Activated CD8-positive, alpha-beta memory T cell treated with anti-CD3 and anti-CD28 coated beads, Interleukin-2, amount 50 U/mL, for 1 hour (primary cell): Measurements from ENCODE around the gene PRLR.
"Not testable (repeated sequence)": the region's sequence is repeated elsewhere in the genome, so short reads cannot be mapped to it uniquely, and the experiment has no call there.

Experiments used
- DNase-seq: peaks from one replicate; pipeline ENCODE4 v3.0.0-alpha.2; 2020; ENCODE audit errors: extremely low read depth

The PRLR gene

DNA sequence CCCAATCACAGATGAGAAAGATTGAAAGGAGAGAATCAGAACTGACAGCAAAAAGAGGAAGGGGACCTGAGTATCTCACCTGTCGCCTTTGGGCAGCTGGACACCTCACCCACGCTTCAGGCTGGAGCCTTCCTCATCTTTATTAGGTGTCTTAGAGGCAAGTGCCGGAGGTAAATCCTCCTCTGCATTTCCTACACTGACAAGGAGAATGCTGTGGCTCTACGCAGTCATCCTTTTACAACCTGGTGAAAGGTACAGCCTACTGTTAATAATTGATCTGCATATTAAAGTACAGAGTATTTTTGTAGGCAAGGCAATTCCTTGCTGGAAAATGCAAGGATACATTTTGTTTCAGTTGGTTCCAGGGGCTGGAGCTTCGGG lies 34.8 kb downstream of the PRLR start:
- no peak for DNase-seq

DNA sequence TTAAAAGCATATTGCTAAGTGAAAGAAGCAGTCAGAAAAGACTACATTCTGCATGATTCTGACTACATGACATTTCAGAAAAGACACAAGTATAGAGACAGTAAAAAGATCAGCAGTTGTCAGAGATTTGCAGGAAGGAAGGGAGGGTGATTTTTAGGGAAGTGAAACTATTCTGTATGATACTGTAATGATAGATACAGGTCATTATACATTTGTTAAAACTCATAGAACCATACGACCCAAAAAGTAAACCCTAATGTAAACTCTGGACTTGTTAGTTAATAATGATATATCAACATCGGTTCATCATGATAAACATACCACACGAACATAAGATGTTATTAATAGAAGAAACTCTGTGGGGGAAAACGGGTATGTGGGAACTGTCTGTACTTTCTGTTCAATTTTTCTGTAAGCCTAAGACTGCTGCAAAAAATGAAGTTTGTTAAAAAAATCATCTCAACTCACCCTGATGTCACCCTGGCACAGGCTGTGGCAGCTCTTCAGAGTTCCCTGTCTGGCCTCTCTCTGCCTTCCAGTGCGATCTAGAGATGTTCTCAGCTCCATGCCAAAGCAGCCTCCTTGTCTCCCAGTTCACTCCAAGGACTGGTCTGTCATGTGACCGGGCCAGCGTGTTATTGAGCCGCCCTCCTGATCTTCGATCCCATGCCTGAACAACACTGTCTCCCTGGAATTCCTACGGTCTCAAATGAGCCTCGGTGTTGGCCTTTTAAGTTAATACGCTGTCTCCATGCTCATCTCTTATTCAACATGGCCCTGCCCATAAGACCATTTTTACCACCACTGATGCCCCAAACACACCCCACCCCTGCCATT lies 35.4 kb downstream of the PRLR start:
- DNase-seq: no peak

DNA sequence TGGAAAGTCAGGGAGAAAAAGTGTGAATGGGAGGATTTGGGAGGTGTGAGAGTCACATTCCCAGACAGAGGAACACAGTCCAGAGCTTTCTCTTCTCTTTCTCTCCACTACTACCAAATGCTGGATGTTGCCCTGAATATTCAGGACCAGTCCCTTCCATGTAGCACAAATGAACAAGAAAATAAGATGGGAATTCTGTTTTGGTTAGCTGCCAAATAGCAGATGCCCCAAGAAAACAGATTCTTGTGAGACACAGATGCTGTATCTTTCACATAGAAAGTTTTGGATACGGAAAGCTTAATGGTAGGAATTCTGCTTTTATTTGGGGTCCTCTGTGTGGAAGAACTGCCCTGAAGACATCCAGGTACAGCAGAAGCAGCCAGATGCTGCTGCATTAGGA lies 37.8 kb downstream of the PRLR start:
- DNase-seq: no peak

DNA sequence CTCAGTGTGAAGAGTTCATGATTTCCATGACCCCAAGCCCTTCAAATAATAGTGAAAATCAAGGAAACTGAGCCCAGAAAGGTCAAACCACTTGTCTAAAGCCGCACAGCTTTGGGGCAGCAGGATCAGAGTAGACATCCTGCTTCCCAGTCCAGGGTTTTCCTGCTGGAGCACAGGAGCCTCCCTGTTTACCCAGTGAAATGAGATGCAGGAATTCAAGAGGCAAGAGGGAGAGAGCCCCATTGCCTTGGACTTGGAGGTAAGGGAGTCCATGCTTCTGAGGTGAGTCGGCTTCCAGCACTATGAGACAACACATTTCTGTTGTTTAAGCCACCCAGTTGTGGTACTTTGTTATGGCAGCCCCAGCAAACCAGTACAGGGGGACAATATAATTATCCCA lies 40.5 kb downstream of the PRLR start:
- not testable (repeated sequence) for DNase-seq

DNA sequence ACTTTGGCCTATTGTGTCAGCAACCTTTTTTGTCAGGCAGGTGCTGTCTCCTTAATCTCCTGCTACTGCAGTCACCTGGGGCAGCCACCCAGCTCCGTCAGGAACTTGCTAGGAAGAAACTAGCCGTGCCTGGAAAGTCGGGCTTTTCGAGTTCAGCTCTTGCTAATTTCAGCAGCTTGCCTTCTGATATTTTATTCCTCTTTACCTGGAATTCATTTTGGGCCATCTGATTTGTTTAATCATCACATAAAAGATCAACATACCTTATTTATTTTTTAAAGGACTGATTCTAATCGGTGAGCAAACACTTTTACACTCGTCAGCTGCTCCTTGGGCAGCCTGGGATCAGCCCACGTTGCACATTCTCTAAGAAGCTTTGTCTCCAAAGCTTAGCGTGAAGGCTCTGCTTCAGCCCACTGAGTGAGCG lies 42.2 kb downstream of the PRLR start:
- DNase-seq: no peak

DNA sequence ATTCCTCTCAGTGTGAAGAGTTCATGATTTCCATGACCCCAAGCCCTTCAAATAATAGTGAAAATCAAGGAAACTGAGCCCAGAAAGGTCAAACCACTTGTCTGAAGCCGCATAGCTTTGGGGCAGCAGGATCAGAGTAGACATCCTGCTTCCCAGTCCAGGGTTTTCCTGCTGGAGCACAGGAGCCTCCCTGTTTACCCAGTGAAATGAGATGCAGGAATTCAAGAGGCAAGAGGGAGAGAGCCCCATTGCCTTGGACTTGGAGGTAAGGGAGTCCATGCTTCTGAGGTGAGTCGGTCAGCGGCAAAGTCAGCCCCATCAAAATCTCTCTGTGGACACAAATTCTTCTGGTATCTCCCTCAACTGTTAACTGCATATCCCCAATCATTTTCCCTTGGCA lies 42.7 kb downstream of the PRLR start:
- not testable (repeated sequence) for DNase-seq

DNA sequence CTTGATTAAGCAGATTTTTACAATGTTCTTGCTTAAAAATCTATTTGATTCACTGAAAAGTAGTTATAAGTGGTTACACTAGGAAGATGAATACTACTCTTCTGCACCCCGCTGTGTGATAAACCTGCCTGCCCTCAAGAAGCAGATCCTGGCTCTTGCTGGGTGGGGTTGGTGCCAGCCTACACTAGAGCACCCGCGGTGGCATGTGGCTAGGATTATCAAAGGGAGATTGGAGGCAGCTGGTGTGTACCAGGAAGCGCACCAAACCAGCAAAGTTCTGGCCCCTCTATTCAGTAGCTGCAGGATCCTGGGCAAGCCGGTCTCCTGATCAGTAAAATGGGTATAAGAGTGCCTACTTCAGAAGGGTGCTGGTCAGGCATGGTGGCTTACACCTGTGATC lies 43.5 kb downstream of the PRLR start:
- no peak for DNase-seq

DNA sequence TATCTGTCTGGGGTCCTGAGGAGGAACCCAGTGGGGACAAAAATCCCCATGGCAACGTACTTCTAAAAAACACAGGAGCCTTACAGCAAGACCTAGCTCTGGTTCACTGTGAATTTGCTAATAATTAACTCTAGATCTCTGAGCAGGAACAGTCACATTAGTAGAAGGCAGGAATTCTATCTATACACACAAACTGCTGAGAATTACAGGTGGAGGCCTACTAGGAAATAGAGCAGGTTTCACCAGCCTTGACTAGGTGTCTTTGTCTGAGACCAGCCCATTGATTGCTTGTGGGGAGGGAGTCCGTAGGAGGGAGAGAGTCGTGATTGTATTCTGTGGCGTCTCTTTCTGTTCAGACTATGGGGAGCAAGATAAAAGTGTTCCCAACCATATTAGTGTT lies 44.8 kb downstream of the PRLR start:
- DNase-seq: no peak

DNA sequence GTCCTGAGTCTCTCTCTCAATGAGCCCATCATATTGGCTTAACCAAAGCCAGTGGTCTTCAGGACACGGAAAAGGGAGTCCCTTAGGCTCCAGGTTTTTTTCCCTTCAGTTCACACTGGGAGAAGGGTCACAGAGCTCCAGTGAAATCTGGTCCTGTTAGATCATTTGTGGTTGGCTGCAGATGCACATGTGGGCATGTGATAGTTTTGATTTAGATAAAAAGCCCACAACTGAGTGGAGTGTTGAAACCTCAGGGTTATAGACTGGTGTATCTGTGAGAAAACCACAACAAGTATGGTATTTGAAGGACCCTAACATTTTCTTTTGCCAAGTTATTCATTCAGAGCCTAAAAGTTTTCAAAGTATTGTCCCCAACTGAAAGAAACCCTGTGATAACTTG lies 46.7 kb downstream of the PRLR start:
- no peak for DNase-seq

DNA sequence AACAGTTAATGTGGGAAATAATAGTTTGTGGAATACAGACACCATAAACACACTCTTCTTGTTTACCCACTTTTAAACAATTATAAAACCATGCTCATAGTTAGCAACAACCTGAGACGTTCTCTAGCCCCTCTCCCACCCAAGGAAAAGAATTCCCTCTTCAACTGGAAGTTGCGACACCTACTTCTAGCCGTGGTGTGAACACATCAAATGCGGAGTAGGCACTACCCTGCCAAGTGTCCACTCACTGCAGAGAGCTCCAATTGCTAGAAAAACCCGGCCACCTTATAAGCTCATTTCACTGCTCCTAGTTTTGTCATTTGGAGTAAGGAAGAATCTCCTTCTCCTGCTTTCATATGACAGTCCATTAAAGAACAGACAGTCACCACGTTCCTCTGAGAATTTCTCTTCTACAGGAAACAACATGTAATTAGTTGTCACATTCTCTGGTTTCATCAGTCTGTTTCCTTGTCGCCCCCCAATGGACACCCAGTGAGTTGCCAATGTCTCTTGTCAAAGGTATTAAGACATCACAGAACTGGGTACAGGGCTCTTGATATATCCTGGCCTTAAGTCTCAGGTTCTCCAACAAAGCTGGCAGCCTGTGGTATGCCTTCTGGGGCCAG lies 47.3 kb downstream of the PRLR start:
- no peak for DNase-seq

DNA sequence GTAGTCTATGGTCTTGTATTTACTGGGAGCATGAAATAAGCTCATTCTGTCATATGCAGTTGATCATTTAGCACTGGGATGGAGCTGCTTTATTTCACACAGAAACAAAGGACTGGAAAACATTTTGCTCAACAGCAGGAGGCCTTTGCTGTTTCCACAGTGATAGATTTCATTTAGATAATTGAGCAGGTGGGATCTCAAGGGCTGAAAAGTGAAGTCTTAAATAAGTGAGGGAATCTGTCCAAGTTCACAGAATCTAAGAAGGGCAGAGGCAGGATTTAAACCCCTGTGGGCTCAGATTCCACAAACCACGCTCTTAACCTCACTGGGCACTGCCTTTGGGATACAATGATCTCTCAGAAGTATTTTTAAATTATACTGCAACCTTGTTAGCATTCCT lies 47.8 kb downstream of the PRLR start:
- DNase-seq: no peak

DNA sequence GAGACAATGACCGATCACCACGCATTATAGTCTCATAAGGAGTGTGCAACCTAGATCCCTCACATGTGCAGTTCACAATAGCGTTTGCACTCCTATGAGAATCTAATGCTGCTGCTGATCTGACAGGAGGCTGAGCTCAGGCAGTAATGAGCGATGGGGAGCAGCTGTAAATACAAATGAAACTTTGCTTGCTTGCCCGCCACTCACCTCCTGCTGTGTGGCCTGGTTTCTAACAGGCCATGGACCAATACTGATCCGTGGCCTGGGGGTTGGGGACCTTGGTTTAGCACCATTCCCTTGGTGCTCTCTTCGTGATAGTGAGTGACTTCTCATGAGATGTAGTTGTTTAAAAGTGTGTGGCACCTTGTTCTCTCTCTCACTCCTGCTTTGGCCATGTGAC lies 50.2 kb downstream of the PRLR start:
- no peak for DNase-seq

DNA sequence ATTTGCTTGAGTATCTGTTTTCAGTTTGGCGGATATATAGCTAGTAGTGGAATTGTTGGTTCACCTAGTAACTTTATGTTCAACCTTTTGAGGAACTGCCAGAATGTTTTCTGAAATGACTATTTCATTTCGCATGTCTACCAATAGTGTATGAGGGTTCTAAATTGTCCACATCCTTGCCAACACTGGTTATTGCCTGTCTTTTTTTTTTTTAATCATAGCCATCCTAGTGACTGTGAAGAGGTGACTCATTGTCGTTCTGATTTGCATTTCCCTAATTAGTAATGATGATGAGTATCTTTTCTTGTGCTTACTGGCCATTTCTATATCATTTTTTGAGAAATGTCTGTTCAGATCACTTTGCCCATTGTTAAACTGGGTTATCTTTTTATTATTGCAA lies 52.5 kb downstream of the PRLR start:
- no peak for DNase-seq

DNA sequence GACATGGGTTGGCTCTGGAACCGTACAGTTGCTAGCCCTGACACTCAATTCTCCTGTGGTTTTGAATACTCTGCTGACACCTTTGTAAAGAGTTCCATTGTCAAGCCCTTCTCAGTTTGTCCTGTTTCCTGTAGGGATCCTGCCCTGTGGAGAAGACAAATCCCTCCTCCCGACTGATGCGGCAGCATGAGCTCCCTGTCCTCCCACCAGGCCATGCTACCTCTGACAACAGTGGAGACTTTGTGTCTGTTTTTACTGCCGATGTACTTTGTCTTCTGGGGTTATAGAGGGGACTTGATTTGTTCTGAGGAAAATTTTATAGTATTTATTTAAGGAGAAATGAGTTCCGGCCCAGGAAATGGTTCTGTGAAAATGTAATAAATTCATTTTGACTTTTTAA lies 57.8 kb downstream of the PRLR start:
- DNase-seq: no peak

DNA sequence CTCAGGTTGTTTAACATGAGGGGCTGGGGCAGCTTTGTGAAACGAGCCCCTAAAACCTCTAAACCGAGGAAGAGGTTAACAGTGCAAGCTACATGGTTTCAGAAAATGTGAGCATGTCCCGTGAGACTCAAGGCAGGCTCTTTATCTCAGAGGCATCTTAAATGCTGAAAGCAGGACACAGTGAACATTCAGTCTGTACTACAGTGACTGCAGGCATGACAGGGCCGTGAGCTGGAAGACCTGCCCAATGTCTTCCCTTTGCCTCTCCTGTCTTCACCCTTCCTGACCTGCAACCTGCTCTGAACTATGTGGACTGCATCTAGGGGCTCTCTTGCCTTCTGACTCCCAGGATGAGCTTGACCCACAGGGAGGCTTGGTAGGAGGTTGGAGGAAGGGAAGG lies 58.3 kb downstream of the PRLR start:
- no peak for DNase-seq

DNA sequence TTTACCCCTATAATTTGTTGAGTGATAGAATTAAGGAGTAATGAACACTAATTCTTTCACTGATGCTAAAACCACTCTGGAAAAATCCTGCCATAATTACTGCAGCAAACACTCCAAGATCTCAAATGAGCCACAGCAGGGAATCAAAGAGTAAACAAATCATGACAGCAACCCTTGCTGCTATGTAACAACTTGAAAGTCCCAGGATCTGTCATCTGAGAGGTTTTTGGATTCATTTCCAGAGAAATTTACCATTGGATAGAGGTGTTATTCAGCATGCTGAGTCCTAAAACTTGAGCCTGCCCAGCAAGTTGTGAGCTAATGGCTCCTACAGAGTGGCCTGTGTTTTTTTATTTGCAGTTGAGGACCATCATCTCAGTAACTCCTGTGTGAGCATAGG lies 59.2 kb downstream of the PRLR start:
- DNase-seq: no peak

DNA sequence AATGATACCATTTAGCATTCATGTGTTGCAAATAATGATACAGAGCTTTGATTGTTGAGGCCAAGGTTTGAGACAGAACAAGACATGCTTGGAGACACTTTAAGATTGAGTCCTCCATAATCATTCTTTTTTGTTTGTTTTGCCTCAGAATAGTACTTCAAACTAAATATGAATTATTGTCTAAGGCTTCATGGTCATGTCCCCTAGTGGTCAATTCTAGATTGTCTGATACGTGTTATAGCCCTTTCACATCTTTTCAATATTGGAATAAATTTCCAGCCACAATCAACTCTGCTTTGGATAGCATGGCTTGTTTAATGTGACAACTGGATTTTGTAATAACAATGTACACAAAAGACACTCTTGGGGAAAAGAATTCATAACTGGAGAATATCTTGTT lies 64.2 kb downstream of the PRLR start:
- DNase-seq: no peak

DNA sequence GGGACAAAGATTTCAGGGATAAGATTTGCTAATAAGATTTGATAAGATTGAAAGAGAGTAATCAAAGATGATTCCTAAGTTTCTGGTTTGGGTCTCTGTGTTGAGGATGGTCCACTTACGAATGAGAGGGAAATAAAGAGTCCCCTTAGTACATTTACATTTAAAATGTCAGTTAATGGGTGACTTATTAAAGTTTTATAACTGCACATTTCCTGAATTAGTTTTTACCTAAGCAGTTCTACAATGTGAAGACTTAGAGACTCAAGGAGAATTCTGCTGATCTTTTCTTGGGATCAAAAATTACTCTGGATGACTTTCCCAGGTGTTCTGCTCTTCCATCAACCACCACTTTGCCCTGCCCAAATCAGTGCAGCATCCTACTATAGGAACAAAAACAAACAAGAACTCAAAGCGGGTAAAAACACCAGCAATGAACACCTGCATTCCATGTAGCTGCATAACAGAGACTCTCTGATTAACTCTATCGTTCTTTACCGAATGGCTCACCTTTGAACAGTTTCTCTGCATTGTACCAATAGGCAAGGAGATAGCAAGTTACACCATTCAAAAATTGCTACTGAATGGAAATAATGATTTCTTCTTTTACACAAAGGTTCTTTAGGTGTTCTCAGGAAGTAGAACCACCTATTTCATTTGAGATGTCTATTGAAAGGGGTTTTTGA lies 65.3 kb downstream of the PRLR start:
- DNase-seq: no peak

DNA sequence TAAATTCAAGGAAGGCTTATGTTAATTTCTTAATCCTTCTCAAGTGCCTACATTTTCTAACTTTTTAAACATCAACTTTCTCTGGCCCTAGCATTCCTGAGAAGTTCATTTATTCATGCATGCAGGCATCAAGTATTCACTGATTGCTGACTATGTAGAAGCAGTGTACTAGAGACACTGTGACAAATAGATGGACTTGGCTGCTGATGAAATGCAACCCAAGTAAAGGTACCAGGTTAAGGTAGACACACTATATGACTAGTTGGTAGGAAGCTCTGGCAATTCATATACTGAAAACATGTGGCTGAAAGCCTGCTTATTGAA lies 66.6 kb downstream of the PRLR start:
- no peak for DNase-seq

DNA sequence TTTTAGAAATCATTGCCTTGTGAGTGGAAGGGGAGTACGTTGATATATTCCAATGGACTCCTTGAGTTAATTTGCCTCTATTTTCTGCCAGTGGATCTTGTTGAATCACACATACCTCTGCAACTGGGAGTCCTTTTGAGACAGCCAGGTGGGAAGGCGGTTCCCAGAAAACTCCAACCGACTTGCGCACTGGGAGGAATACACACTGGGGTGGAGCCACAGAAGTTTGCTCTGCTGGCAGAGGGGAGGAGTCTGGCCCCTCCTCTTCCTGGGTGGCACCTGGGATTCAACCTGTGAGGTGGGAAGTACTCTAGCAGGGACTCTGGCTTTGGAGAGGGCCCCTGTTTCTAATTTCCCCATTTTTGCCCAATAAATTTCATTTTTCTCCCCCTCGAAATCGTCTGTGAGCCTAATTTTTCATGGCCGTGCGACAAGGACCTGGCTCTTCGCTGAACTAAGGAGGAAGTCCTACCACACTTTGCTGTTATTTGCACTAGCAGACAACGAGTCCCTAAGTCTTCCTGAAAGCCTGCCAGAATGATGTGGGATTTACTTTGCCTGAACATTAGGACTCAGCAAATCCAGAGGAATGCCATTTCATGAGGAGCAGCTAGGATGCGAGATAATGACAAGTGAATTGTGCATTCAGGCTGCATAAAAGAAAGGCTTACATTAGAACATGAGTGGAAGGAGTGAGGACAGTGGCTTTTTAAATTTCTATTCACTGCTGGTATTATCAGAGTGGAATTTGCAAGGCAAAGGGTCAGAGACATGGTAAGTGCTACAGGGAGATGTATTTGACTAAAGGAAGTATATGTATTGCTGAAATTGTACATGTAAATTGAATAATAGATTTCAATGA lies 67.2 kb downstream of the PRLR start:
- DNase-seq: no peak

DNA sequence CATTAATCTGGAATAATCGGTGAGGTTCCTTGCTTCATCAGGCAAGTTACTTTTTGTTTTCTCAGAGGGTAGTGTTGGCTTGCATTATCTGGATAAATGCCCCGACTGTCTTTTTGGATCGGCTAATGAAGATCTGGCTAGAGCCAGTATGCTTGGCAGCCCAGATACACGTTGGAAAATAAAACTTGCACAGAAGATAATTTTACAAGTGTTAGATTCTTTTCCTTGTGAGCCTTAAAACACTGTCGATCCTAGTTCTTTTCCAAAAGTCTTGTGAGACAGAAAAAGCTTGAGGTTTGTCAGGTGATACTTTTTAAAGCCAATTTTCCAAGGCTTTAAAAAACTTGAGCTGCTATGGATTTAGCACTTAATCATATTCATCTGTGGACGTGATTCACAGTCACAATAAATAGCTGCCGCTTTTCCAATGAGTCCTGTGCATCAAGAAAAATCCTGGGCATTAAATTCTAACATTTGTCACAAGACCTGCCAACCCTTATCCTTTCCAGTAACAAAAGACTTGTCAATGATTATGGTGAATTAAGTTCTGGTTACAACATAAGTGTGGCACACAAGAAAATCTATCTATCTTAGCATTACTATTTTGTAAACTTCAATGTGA lies 68.5 kb downstream of the PRLR start:
- no peak for DNase-seq
